Adipocyte (in vitro differentiated cells): Measurements from ENCODE around the gene SHCBP1L.

ENCODE experiments used
- DNase-seq: peaks from one replicate; pipeline ENCODE4 v3.0.0-alpha.2; 2015; ENCODE audit warnings: low read depth
- H3K27me3 ChIP-seq: replicated peaks from 2 replicates; pipeline ENCODE4 v1.7.0; 2013; ENCODE audit warnings: mild to moderate bottlenecking, low read length, moderate library complexity; ENCODE audit not compliant: control insufficient read depth, insufficient read depth
- H3K36me3 ChIP-seq: 2 replicates; pipeline ENCODE4 v1.7.0; 2013; ENCODE audit warnings: low read length, mild to moderate bottlenecking, moderate library complexity; ENCODE audit not compliant: control insufficient read depth, insufficient read depth, severe bottlenecking
- H3K4me1 ChIP-seq: 2 replicates; pipeline ENCODE4 v1.7.0; 2013; ENCODE audit warnings: mild to moderate bottlenecking, low read length, moderate library complexity; ENCODE audit not compliant: control insufficient read depth, insufficient read depth
- H3K4me3 ChIP-seq: 2 replicates; pipeline ENCODE4 v1.7.0; 2013; ENCODE audit warnings: mild to moderate bottlenecking, low read length, moderate library complexity
- H3K9ac ChIP-seq: 2 replicates; pipeline ENCODE4 v1.7.0; 2013; ENCODE audit warnings: mild to moderate bottlenecking, low read length, moderate library complexity
- H3K9me3 ChIP-seq: 2 replicates; pipeline ENCODE4 v1.7.0; 2013; ENCODE audit warnings: mild to moderate bottlenecking, low read length, moderate library complexity; ENCODE audit not compliant: control insufficient read depth

Gene SHCBP1L

GRCh38 chr1:182888736-182889531, 64.0 kb downstream of the SHCBP1L start:
- Histone ChIP-seq H3K9ac (no peak overlapping the region), H3K4me3 (no peak overlapping the region), H3K4me1 (peaks cover 11% of the 10 kb centered on the region), H3K27me3 (no peaks in the 10 kb centered on the region), H3K36me3 (peaks cover 55% of the 10 kb centered on the region), H3K9me3 (peaks cover under 1% of the 10 kb centered on the region)
- DNase-seq = peak; percentile 41

DNA sequence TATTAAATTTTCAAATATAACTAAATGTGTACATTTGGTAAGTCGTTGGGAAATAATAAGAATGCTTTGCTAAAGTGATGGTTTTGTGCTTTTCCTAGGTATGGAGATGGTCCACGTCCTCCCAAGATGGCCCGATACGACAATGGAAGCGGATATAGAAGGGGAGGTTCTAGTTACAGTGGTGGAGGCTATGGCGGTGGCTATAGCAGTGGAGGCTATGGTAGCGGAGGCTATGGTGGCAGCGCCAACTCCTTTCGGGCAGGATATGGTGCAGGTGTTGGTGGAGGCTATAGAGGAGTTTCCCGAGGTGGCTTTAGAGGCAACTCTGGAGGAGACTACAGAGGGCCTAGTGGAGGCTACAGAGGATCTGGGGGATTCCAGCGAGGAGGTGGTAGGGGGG, 66.0 kb downstream of the SHCBP1L start:
- no peaks in the 10 kb centered on the region for H3K9me3 ChIP-seq
- DNase-seq = no peak
- peaks cover 11% of the 10 kb centered on the region for H3K4me1 ChIP-seq
- H3K9ac ChIP-seq = no peak overlapping the region
- H3K27me3 ChIP-seq = no peaks in the 10 kb centered on the region
- no peak overlapping the region for H3K4me3 ChIP-seq
- peaks cover 72% of the 10 kb centered on the region for H3K36me3 ChIP-seq

DNA sequence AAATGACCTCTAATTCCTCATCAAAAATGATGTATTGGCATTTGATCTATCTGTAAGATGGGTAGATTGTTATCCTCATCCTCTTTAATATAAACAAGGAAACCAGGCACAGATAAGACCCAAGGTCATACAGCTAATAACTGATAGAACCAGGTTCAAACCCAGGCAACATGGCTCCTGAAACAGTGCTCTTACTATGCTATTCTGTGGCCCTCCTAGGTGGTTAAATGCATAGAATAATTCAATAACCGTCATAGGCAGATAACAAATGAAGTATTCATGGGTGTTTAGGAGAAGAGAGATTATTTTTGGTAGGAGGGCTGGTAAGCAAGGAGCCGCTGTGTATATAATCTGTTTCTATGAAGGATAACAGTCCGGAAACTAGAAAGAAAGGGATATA, 67.4 kb downstream of the SHCBP1L start:
- no peaks in the 10 kb centered on the region for H3K9me3 ChIP-seq
- H3K27me3 ChIP-seq = no peaks in the 10 kb centered on the region
- no peak overlapping the region for H3K4me3 ChIP-seq
- no peak overlapping the region for H3K9ac ChIP-seq
- DNase-seq = no peak
- peaks cover 86% of the 10 kb centered on the region for H3K36me3 ChIP-seq
- peaks cover 11% of the 10 kb centered on the region for H3K4me1 ChIP-seq

- Histone ChIP-seq H3K27me3 (no peaks in the 10 kb centered on the region), H3K9me3 (no peaks in the 10 kb centered on the region), H3K4me3 (no peak overlapping the region), H3K36me3 (peaks cover 93% of the 10 kb centered on the region), H3K9ac (no peak overlapping the region), H3K4me1 (peaks cover 11% of the 10 kb centered on the region)
- DNase-seq = no peak
Observed at GRCh38 chr1:182884872-182885271, 68.1 kb downstream of the SHCBP1L start.

- peaks cover 98% of the 10 kb centered on the region for H3K36me3 ChIP-seq
- no peaks in the 10 kb centered on the region for H3K9me3 ChIP-seq
- H3K4me1 ChIP-seq = no peaks in the 10 kb centered on the region
- H3K9ac ChIP-seq = no peak overlapping the region
- no peak overlapping the region for H3K4me3 ChIP-seq
- DNase-seq = no peak
- no peaks in the 10 kb centered on the region for H3K27me3 ChIP-seq
Observed at GRCh38 chr1:182877842-182878241, 75.1 kb downstream of the SHCBP1L start.

GRCh38 chr1:182877331-182877730, 75.6 kb downstream of the SHCBP1L start:
- Histone ChIP-seq H3K36me3 (peaks cover 100% of the 10 kb centered on the region), H3K9me3 (no peaks in the 10 kb centered on the region)
- no peak for DNase-seq

DNA sequence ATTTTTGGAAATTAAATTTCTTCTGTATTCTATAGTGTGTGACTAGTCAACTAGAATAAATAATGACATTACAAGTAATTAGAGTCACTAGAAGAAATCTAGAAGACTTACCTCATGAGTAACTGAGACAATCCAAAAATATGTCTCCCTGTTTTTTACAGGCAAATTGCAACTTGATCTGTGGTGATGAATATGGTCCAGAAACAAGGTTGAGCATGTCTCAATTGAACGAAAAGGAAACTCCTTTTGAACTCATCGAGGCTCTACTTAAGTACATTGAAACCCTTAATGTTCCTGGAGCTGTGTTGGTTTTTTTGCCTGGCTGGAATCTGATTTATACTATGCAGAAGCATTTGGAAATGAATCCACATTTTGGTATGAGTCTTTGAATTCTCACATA, 77.1 kb downstream of the SHCBP1L start:
- Histone ChIP-seq H3K9ac (no peak overlapping the region), H3K9me3 (no peaks in the 10 kb centered on the region), H3K4me3 (no peak overlapping the region), H3K27me3 (no peaks in the 10 kb centered on the region), H3K36me3 (peaks cover 100% of the 10 kb centered on the region), H3K4me1 (no peaks in the 10 kb centered on the region)
- no peak for DNase-seq

More at GRCh38 chr1:182877331-182877730, 75.6 kb downstream of the SHCBP1L start:
- Histone ChIP-seq H3K27me3 (no peaks in the 10 kb centered on the region), H3K4me3 (no peak overlapping the region), H3K4me1 (no peaks in the 10 kb centered on the region), H3K9ac (no peak overlapping the region)

GRCh38 chr1:182872881-182873280, 80.1 kb downstream of the SHCBP1L start:
- no peaks in the 10 kb centered on the region for H3K27me3 ChIP-seq
- DNase-seq = no peak
- peaks cover 100% of the 10 kb centered on the region for H3K36me3 ChIP-seq
- no peak overlapping the region for H3K4me3 ChIP-seq
- no peak overlapping the region for H3K9ac ChIP-seq
- no peaks in the 10 kb centered on the region for H3K4me1 ChIP-seq
- H3K9me3 ChIP-seq = no peaks in the 10 kb centered on the region

DNA sequence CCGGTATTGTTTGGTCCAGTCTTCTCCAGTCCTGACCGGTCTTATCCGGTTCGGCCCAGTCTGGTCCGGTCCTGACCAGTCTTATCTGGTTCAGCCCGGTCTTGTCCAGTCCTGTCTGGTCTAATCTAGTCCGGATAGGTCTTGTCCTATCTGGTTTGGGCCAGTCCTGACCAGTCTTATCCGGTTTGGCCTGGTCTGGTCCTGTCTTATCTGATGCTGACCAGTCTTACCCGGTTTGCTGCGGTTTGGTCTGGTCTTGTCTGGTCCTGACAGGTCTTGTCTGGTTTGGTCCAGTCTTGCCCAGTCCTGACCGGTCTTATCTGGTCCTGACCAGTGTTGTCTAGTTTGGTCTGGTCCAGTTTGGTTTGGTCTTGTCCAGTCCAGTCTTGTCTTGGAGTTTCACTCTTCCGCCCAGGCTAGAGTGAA, 83.7 kb downstream of the SHCBP1L start:
- Histone ChIP-seq H3K4me1 (peaks cover 7% of the 10 kb centered on the region), H3K36me3 (peaks cover 100% of the 10 kb centered on the region), H3K9ac (no peak overlapping the region), H3K9me3 (no peaks in the 10 kb centered on the region), H3K27me3 (no peaks in the 10 kb centered on the region), H3K4me3 (no peak overlapping the region)
- no peak for DNase-seq

GRCh38 chr1:182867861-182868260, 85.1 kb downstream of the SHCBP1L start:
- Histone ChIP-seq H3K9ac (no peak overlapping the region), H3K36me3 (peaks cover 100% of the 10 kb centered on the region), H3K9me3 (no peaks in the 10 kb centered on the region), H3K4me3 (no peak overlapping the region), H3K27me3 (no peaks in the 10 kb centered on the region), H3K4me1 (peaks cover 7% of the 10 kb centered on the region)
- DNase-seq = no peak

GRCh38 chr1:182863940-182864339, 89.0 kb downstream of the SHCBP1L start:
- Histone ChIP-seq H3K36me3 (peaks cover 100% of the 10 kb centered on the region), H3K4me1 (peaks cover 7% of the 10 kb centered on the region), H3K4me3 (no peak overlapping the region), H3K27me3 (no peaks in the 10 kb centered on the region), H3K9me3 (no peaks in the 10 kb centered on the region), H3K9ac (no peak overlapping the region)
- no peak for DNase-seq

GRCh38 chr1:182862827-182863226, 90.1 kb downstream of the SHCBP1L start:
- Histone ChIP-seq H3K36me3 (peaks cover 100% of the 10 kb centered on the region), H3K4me1 (peaks cover 6% of the 10 kb centered on the region), H3K27me3 (no peaks in the 10 kb centered on the region), H3K4me3 (no peak overlapping the region), H3K9ac (no peak overlapping the region), H3K9me3 (no peaks in the 10 kb centered on the region)
- no peak for DNase-seq
